HG03378 (cell line): Measurements from ENCODE around the gene CD2BP2.

Source experiments
- ATAC-seq: cut with Tn5 transposase; IDR thresholded peaks from one replicate; pipeline ENCODE4 v1.9.1; 2021; ENCODE audit warnings: mild to moderate bottlenecking, moderate library complexity; ENCODE audit not compliant: unreplicated experiment

The CD2BP2 gene

DNA sequence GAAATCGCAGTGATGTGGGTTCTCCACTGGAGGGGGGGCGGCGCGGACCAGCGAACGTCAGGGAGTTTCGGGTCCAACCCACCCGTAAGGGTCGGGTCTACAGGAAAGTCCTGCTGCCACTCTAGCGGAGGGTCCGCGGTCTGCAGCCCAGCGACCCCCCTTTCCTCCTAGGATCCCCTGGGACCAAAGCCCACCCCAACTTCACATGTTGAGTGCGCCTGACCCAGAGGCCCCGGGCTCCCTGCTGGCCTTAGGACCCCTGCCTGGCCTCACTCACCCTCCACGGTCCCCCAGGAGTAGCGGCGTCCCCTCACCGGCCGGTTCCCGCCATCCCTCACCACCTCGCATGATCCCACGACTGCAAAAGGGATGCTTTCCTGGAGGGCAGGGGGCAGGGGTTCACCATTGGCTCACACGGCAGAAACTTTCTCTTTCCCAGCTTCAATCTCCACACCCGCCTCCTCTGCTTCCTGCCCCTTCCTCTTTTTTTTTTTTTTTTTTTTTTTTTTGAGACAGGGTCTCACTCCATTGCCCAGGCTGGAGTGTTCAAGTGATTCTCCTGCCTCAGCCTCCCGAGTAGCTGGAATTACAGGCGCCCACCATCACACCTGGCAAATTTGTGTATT, 24.2 kb upstream of the CD2BP2 start:
- no peak for ATAC-seq

DNA sequence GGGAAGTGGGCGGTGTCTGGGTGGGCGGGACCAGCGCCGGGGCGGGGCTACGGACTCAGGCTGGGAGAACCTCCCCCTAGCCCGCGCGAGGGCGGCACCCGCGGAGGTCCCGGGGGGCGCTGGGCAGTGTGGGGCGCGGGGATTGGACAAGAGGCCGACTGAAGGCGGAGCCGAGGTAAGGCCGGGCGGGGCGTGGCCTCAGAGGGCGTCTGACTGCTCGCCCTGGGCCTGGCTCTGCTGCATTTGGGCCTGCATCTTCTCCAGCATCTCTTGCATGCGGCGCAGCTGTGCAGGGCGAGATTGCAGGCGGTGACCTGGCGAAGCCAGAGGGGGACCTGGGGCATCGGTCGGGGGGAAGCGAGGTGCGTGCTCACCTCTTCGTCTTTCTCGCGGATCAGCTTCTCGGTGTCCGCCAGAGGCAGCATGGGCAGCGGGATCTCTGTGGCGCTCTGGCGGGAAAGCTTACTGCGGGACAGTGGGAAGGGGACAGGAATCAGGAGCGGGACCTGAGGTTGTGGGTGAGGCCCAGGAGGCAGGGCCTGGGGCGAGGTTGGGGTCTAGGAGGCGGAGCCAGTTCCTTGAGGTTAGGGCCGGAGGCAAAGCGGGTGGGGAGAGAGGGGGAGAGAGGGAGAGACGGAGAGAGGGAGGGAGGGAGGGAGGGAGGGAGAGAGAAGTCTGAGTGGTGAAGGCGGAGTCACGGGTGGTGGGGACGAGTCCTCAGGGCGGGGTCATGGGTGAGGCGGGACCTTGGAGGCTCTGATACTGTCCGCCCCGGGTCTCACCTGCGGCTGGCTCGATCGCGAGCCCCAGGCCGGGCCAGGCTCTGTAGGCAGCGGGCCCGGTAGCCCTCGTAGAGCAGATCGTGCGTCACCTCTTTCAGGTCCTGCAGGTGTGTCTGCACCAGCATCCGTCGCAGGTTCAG, 23.4 kb upstream of the CD2BP2 start:
- peak; percentile 71 for ATAC-seq

DNA sequence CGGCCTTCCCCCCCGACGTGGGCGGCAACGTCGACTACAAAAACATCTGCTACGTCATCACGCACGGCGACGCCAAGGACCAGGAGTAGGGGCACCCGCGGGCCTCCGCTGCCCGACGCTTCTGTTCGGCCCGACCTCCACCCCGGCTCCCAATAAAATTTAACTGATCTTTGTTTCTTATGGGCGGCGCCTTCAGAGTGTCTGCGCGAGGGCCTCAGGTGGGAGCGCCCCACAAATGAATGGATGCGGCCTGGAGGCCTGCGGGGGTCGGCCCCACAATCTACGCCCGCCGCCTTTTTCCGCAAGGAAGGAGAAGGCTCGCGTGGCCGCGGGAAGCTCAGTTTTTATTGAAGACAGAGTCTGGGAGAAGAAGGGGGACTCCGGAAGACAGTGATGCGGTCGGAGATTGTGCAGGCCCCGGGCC, 22.7 kb upstream of the CD2BP2 start:
- ATAC-seq, result peak; percentile 36

GRCh38 chr16:30377050-30377811, 22.1 kb upstream of the CD2BP2 start:
- ATAC-seq, result no peak

DNA sequence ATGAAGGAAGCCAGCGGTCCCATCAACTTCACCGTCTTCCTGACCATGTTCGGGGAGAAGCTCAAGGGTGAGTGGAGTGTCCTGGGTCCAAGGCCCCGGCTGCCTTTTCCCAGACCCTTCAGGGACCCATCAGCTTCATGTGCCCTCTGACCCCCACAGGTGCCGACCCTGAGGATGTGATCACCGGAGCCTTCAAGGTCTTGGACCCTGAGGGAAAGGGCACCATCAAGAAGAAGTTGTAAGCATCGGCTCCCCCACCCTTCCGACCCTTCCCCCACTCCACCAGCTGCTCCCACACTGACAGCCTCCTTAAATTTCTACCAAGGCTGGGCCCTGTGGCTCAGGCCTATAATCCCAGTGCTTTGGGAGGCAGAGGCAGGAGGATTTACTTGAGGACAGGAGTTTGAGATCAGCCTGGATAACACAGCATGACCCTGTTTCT, 21.4 kb upstream of the CD2BP2 start:
- ATAC-seq, result no peak

DNA sequence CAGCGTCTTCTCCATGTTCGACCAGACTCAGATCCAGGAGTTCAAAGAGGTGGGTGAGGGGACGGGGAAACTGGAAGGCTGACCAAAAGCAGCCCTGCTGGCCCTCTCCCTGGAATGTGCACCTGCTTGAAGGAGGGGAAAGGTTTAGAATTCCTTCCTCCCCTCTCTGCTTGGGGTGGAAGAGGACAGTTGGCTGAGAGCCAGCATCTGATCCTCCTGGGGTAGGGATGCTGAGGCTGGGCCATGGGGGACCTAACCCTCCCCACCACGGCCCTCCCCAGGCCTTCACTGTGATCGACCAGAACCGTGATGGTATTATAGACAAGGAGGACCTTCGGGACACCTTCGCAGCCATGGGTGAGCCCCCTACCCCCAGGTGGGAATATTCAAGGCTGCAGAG, 20.8 kb upstream of the CD2BP2 start:
- no peak for ATAC-seq

DNA sequence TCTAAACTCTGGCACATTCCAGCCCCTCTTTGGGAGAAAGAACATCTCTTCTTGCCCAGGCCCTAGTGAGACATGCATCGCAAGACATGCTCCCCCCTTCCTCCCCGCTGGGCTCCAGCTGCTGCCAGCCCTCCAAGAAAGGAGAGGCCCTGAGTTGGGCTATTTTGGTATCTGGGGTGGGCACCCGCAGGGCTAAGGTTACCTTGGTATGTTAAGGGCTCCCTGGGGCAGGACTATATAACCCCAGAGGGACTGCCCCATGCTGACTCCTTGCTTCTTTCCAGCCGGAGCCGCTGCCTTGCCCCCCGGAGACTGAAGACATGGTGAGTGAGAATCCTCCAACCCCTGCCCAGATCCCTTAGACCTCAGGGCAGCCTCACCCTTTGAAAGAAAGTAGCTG, 19.4 kb upstream of the CD2BP2 start, which contains the start of gene MYL11:
Gene MYL11, plus strand, starts transcription at position 265 of the 400 bp plus-strand sequence. Its CDS starts 56 bp downstream, at position 321.
- ATAC-seq, result no peak

GRCh38 chr16:30372725-30373124, 17.6 kb upstream of the CD2BP2 start:
- no peak for ATAC-seq

- no peak for ATAC-seq
Observed at GRCh38 chr16:30372038-30372712, 17.1 kb upstream of the CD2BP2 start.

DNA sequence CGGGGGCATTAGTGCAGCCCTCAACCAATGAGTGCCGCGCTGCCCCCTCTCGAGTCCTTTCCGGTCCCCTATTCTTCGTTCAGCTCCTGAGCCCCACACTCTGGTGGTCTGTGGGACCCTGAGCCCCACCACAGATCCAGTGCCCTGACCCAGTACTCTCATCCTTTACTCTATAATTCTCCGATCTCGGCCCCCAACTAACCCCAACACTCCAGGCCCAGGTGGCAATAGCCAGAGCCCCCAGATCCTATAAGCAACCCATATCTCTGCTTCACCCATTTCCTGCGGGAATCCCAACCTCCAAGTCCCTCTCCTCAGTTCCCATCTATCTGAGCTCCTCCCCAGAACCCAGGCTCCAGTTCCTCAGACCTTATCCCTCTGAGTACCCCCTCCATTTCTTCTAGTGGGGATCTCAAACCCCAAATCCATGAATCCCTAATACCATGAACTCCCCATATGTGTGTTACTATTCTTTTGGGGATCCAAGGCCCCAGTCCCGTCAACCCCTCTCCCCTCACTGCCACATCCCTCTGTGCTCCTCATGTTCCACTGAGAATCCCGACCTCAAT, 16.2 kb upstream of the CD2BP2 start:
- ATAC-seq, result no peak

DNA sequence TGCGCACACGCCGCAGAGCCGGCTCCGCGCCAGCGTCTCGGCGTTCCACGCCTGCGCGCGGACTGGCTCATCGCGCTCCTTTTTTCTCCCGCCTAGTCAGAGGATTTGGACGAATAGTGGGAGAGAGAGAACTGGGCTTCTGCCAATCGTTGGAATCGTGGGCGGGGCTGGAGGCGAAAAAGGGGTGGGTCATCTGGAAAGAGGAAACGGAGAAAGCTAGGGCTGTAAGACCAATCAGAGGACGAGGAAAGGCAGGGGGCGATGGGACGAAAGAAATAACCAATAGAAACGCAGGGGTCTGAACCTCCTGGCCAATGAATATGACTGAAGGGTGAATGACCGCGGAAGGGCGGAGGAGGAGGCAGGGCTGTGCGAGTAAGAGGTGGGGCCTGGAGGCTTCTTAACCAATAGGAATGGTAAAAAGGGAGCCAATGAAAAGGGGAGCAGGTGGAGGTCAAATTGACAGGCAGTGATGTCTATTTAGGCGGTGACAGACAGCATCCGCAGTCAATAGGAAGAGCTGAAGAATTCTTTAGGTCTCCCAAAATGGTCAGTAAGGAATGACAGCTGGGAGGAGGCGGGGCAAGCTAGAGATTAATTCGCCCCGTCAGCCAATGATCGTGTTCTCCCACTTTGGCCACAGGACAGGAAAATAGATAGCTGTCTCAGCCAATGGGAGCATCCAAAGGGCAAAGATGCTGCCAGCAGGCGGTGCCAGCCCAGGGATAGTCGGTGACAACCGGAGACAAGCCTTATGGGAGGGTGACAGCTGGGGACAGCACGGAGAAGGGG, 15.5 kb upstream of the CD2BP2 start, which contains the start of gene TBC1D10B:
Gene TBC1D10B, minus strand, starts transcription at position 39 of the 792 bp plus-strand sequence. CDS start 311 bp downstream, outside the sequence.
- peak; percentile 80 for ATAC-seq

DNA sequence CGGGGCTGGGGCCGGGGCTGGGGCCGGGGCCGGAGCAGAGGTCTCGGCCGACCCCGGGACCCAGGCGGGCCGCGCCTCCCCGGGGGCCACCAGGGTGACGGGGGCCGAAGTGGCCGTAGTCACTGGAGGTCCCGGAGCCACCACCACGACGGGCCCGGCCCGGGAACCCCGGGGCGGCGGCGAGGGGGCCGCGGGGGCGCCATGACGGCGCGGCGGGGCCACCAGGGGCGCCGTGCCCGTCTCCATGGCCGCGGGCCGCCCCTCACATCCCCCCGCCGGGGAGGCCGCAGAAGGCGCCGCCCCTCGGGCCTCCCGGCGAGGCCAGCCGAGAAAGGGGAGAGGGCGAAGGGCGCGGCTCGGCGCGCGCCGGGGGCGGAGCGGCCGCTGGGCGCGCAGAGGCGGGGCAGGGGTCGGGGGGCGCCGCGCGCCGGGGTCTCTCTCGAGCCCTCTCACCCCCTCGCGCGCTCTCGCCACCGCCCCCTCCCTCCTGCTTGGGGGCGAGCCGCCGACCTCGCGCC, 14.9 kb upstream of the CD2BP2 start:
- no peak for ATAC-seq

DNA sequence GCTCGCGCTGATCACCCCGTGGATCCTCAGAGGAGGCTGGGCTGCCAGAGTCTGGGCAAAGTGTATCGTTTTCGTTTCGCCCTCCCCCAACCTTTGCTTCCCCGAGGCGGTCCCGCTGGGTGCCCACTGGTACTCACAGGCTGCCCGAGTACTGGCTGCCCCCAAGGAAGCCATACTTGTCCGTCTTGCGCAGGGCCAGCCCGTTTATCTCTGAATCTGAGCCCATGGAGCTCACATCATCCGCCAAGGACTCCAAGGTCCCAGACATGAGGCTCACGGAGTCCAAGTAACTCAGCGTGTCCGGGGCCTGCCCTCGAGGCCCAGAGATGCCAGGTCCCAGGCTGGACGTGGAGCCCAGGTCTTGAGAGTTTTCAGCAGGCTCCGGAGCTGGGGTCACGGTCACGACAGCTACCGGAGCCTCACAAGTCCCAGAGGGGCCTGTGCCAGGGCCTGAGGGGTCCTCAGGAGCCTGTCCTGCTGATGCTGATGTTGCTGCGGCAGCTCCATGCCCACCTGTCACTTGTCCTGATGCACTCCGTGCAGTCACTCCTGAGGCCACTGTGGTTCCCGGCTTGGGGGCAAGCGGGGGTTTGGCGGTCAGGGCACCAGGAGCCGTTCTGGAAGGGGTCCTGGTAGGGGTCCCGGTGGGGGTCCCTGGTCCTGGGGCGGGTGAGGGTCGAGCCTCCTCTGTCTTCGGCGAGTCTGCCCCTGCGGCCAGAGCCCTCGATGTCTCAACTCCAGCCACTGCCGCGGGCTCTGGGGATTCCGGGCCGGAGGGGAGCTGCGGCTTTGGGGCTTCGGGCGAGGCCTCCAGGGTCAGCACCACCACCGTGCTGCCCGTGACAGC, 14.2 kb upstream of the CD2BP2 start:
- ATAC-seq, result no peak

GRCh38 chr16:30368792-30369090, 13.6 kb upstream of the CD2BP2 start:
- no peak for ATAC-seq

DNA sequence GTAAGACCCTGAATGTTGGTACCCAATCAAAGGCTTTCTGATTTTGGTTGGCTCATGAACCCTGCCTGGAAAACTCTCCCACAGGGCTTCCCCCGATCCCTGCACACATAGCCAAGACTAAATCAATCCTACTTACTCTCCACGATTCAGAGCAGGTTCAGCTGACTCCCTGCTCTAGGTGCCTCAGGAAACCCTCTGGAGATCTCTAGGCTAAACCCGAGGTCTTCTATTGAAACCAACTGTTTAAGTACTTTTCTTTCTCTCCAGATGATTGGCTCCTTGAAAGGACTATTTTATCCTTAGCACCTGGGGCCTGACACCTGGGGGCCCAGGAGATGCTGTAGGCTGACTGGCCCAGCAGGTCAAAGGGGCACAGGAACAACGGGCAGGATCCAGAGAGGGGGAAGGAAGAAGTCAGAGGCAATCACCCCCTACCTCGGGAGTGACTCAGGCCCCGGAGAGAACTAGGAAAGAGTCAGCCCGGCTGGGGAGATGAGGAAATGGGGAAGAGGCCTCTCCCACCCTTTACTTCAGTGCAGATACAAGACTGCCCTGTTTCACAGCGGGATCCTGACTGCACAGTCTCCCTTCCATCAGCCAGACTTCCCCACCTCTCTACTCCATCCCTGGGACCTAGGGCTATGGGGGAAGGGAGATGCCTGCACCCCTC, 13.1 kb upstream of the CD2BP2 start:
- ATAC-seq, result no peak

DNA sequence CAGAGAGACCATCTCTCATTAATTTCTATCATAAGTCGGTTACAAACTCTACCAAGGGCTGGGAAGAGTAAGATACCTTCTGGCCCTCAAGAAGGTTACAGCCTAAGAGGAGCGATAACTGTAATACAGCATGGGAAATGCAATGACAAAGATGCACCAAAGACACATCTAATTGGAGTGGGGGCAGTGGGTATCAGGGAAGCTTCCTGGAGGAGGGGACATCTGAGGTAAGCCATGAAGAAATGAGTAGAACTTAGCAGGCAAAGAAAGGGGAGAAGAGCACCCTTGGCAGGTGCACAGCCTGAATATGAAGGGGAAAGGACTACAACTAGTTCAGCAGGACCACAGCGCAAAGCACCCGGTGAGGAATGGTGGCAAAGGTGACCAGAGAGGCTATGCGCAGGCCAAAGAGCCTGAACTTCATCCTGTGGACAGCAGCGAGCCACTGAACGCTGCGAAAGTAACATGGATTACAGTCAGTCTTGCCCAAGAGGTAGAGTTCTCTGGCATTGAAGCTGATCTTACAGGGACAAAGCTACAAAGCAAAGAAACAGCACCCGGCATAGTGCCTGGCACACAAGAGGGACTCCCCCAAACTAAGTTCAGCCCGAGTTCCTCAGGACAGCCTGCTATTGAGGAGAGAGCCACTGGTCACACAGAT, 12.4 kb upstream of the CD2BP2 start:
- ATAC-seq, result no peak

DNA sequence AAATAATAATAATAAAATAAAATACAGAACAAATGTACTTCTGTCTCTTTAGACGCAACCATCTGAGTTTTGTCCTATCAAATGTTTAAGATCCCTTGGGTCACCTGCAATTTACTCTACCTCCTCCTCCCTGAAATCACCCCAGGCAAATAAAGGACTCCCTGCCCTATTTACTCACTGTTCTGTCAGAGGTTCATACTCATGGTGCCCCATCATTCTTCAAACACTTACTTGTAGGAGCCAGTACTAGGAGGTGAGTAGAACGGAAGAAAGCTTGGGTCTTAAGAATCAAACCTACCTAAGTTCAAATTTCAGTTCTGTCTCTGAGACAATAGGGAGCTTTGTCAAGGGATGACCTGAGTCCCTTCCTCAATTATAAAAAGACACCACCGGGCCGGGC, 11.4 kb upstream of the CD2BP2 start:
- ATAC-seq, result no peak
